ENCODE data around the gene LSM3. TPM values are rescaled to one million over a fixed set of nuclear protein-coding genes. Genes with fewer than 3 reads are reported as not detected.

The LSM3 gene
- total RNA-seq: 2.9 and 3.9 TPM in 2 replicates

DNA sequence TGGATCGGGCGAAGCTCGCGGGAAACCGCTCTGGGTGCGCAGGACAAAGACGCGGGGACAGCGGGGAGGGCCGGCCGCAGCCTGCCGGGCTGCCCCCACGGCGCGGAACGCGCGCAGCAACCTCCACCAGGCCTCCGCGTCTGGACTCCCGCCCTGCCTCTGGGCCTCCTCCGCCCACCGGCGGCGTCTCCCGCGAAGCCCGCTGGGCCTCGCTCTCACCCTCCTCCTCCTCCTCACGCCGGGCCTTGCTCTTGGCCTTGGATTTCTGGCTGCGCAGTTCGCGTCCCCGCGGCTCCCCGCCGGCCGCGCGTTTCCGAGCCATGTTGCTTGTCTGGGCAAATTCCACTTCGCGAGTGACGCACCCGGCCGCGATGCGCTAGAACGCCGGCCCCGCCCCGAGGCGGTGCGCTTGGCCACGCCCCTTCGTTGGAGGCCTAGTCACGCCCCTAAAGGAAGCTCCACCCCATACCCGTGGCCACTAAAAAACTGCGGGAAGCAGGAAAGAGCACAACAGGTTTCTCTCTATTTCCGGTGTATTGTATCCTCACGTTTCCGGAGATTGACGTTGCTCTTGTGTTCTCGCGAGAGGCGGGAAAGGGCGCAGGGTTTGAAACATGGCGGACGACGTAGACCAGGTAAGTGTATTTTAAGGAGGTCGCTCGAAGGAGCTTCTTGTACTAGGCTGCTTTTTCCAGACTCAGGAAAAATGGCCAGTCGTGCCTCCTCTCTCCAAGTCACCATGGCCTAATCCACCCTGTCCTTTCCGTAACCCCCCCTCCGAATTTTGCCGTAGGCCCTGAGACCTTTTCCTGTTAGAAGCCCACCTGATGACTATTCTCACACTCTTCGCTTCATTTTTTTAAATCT, at the start of gene LSM3, which contains the start of gene XPC:
TSS of gene LSM3 (plus strand) at position 571 of the 867 bp plus-strand sequence. CDS start at position 615, 44 bp downstream.
TSS of gene XPC (minus strand) at position 355 of the 867 bp plus-strand sequence. CDS start at position 322, 33 bp downstream.

Other genes starting within 250 kb of the LSM3 start
- gene CHCHD4, start 53.9 kb upstream of the LSM3 start, total RNA-seq: 8.0 and 10.2 TPM in 2 replicates
- 149 and 156 TPM in 2 replicates for gene TMEM43, start 53.8 kb upstream of the LSM3 start, total RNA-seq
- gene XPC, start 216 bp upstream of the LSM3 start, total RNA-seq: 56.0 and 56.2 TPM in 2 replicates
- gene SLC6A6, start 223.8 kb downstream of the LSM3 start, total RNA-seq: 56.0 and 77.6 TPM in 2 replicates

Data from hair follicle dermal papilla cell (primary cell).